Neuronal stem cell (in vitro differentiated cells): ENCODE results near the gene EIF2S3.

Experiments
- DNase-seq: peaks from one replicate; pipeline ENCODE4 v3.0.0-alpha.2; 2013; ENCODE audit warnings: low spot score
- H2AFZ ChIP-seq: one replicate; pipeline ENCODE4 v1.6.1; 2013; ENCODE audit warnings: mild to moderate bottlenecking, low read length, inconsistent platforms
- H2AK5ac ChIP-seq: 2 replicates; pipeline ENCODE4 v1.6.1; 2013; ENCODE audit warnings: low read depth, mild to moderate bottlenecking, inconsistent platforms, low read length, moderate library complexity, mixed read lengths
- H2BK120ac ChIP-seq: 2 replicates; pipeline ENCODE4 v1.6.1; 2013; ENCODE audit warnings: low read depth, mild to moderate bottlenecking, inconsistent platforms, low read length, moderate library complexity, mixed read lengths
- H2BK12ac ChIP-seq: one replicate; pipeline ENCODE4 v1.6.1; 2013; ENCODE audit warnings: low read length, inconsistent platforms
- H2BK15ac ChIP-seq: 2 replicates; pipeline ENCODE4 v1.6.1; 2013; ENCODE audit warnings: mild to moderate bottlenecking, low read length, inconsistent platforms, mixed read lengths
- H2BK5ac ChIP-seq: one replicate; pipeline ENCODE4 v1.6.1; 2013; ENCODE audit warnings: inconsistent platforms, mild to moderate bottlenecking, low read length, moderate library complexity
- H3K14ac ChIP-seq: one replicate; pipeline ENCODE4 v1.6.1; 2013; ENCODE audit warnings: low read length, inconsistent platforms
- H3K18ac ChIP-seq: 2 replicates; pipeline ENCODE4 v1.6.1; 2013; ENCODE audit warnings: low read length, inconsistent platforms
- H3K23ac ChIP-seq: 2 replicates; pipeline ENCODE4 v1.6.1; 2013; ENCODE audit warnings: low read depth, mild to moderate bottlenecking, mixed read lengths, low read length, inconsistent platforms; ENCODE audit not compliant: poor library complexity
- H3K27ac ChIP-seq: replicated peaks from 3 replicates; pipeline ENCODE4 v1.5.1; 2013; ENCODE audit warnings: low read length, inconsistent platforms
- H3K27me3 ChIP-seq, 3 experiments: 2 replicates each; pipeline ENCODE4 v1.6.1; 2013; ENCODE audit warnings: low read length in 3 of 3, mild to moderate bottlenecking in 2 of 3, inconsistent platforms in 1 of 3, low read depth in 1 of 3, mixed read lengths in 1 of 3, moderate library complexity in 1 of 3; ENCODE audit not compliant: control insufficient read depth in 3 of 3, insufficient read depth in 3 of 3
- H3K36me3 ChIP-seq, 2 donors: replicated peaks in 1 of 2; 2 replicates each; pipeline ENCODE4 v1.6.1; 2013; ENCODE audit warnings: low read length in 2 of 2; ENCODE audit not compliant: control insufficient read depth in 2 of 2, insufficient read depth in 2 of 2
- H3K4ac ChIP-seq: 2 replicates; pipeline ENCODE4 v1.6.1; 2013; ENCODE audit warnings: inconsistent platforms, mild to moderate bottlenecking, low read length, moderate library complexity
- H3K4me1 ChIP-seq, 2 donors: 1 replicate in 1 of 2; 2 replicates in 1 of 2; pipeline ENCODE4 v1.6.1; 2013; ENCODE audit warnings: low read length in 2 of 2, low read depth in 1 of 2; ENCODE audit not compliant: control insufficient read depth in 2 of 2, insufficient read depth in 1 of 2
- H3K4me2 ChIP-seq: one replicate; pipeline ENCODE4 v1.6.1; 2013; ENCODE audit warnings: mild to moderate bottlenecking, low read length, inconsistent platforms; ENCODE audit not compliant: insufficient read depth, poor library complexity, severe bottlenecking
- H3K4me3 ChIP-seq, 2 donors: 2 replicates each; pipeline ENCODE4 v1.5.1; 2013; ENCODE audit warnings: low read length in 2 of 2, mild to moderate bottlenecking in 2 of 2, inconsistent platforms in 1 of 2, moderate library complexity in 1 of 2
- H3K79me1 ChIP-seq: one replicate; pipeline ENCODE4 v1.6.1; 2013; ENCODE audit warnings: low read depth, mild to moderate bottlenecking, inconsistent platforms, low read length, moderate library complexity
- H3K9ac ChIP-seq: one replicate; pipeline ENCODE4 v1.6.1; 2013; ENCODE audit warnings: mild to moderate bottlenecking, low read depth, low read length, inconsistent platforms; ENCODE audit not compliant: poor library complexity
- H3K9me3 ChIP-seq, 2 donors: replicated peaks in 1 of 2; 2 replicates each; pipeline versions ENCODE3 to v1.6.1; 2013; ENCODE audit warnings: low read length in 2 of 2, mild to moderate bottlenecking in 2 of 2, inconsistent platforms in 1 of 2, low read depth in 1 of 2, mixed read lengths in 1 of 2, moderate library complexity in 1 of 2; ENCODE audit not compliant: control insufficient read depth in 2 of 2, insufficient read depth in 1 of 2
- H4K8ac ChIP-seq: one replicate; pipeline ENCODE4 v1.6.1; 2013; ENCODE audit warnings: low read depth, mild to moderate bottlenecking, inconsistent platforms, low read length, moderate library complexity
- H4K91ac ChIP-seq: one replicate; pipeline ENCODE4 v1.6.1; 2013; ENCODE audit warnings: low read length, low read depth, mild to moderate bottlenecking, inconsistent platforms; ENCODE audit not compliant: poor library complexity
- WGBS, 2 donors: extraction: QIAGEN DNeasy Blood & Tissue Kit; methylation state at CpG; one replicate each; pipeline ENCODE4 v1.1.7; 2013; ENCODE audit warnings: missing lambda C conversion rate in 2 of 2, mixed read lengths in 1 of 2; ENCODE audit not compliant: insufficient read length in 2 of 2, insufficient replicate concordance in 1 of 2; ENCODE audit errors: extremely low coverage in 2 of 2; 5-methylcytosine and 5-hydroxymethylcytosine counted together

Gene EIF2S3

DNA sequence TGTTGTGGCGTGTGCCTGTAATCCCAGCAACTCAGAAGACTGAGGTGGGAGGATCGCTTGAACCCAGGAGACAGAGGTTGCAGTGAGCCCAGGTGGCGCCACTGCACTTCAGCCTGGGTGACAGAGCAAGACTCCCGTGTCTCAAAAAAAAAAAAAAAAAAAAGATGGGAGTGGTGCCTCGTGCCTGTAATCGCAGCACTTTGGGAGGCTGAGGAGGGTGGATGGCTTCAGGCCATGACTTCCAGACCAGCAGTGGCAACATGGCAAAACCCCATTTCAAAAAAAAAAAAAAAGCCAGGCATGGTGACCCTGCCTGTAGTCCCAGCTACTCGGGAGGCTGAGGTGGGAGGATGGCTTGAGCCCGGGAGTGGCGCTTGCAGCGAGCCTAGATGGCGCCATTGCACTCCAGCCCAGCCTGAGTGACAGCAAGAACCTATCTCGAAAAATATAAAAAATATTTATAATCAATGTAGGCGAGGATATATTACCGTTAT lies 27.0 kb downstream of the EIF2S3 start:
- Histone ChIP-seq H4K91ac (no peak overlapping the region), H3K4ac (no peak overlapping the region), H3K4me3 (no peak overlapping the region), H3K27ac (no peak overlapping the region), H3K27me3 (no peaks in the 10 kb centered on the region), H4K8ac (no peak overlapping the region), H2BK12ac (no peak overlapping the region), H3K4me2 (peak overlapping the region; percentile 18), H2AK5ac (no peak overlapping the region), H3K18ac (no peak overlapping the region), H3K4me1 (no peaks in the 10 kb centered on the region), H2BK120ac (no peak overlapping the region), H3K9me3 (no peaks in the 10 kb centered on the region), H3K9ac (no peak overlapping the region), H2AFZ (no peak overlapping the region), H2BK15ac (no peak overlapping the region), H3K79me1 (no peaks in the 10 kb centered on the region), H2BK5ac (no peak overlapping the region), H3K36me3 (peaks cover 0 to 22% of the 10 kb centered on the region in 2 donors), H3K23ac (no peak overlapping the region), H3K14ac (no peak overlapping the region)
- no CpG with 5 or more reads among the region's 14 CpGs for WGBS, 2 donors
- peak; percentile 3 for DNase-seq

DNA sequence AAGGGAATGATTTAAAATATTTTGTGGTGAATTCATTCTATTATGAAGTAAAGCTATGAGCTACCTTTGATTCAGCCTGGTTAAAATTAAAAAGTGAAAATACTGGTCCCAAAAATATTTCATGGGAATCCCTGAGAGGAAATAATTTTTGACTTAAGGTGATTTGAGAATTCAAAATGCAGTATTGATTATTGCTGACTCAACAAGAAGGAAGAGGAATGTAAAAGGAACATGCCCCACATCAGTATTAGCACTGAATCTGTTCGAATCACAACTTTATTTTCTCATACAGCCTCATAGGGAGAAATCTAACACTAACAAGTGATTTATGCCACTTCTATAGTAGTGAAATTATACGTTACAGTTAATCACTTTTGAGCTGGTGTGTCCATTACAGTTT lies 27.7 kb downstream of the EIF2S3 start:
- no peaks in the 10 kb centered on the region for H3K79me1 ChIP-seq
- no peak overlapping the region for H3K4ac ChIP-seq
- H2BK15ac ChIP-seq = no peak overlapping the region
- H2AFZ ChIP-seq = no peak overlapping the region
- no peak overlapping the region for H4K91ac ChIP-seq
- no peak for DNase-seq
- H3K4me3 ChIP-seq = no peak overlapping the region
- H3K14ac ChIP-seq = no peak overlapping the region
- H3K9me3 ChIP-seq = no peaks in the 10 kb centered on the region
- H3K27me3 ChIP-seq = no peaks in the 10 kb centered on the region
- no peak overlapping the region for H2BK5ac ChIP-seq
- no peak overlapping the region for H3K27ac ChIP-seq
- H2BK120ac ChIP-seq = no peak overlapping the region
- no peaks in the 10 kb centered on the region for H3K4me1 ChIP-seq
- H3K23ac ChIP-seq = no peak overlapping the region
- H3K18ac ChIP-seq = no peak overlapping the region
- peaks cover 0 to 15% of the 10 kb centered on the region in 2 donors for H3K36me3 ChIP-seq
- no peak overlapping the region for H2BK12ac ChIP-seq
- H2AK5ac ChIP-seq = no peak overlapping the region
- no peak overlapping the region for H4K8ac ChIP-seq
- no peak overlapping the region for H3K4me2 ChIP-seq
- H3K9ac ChIP-seq = no peak overlapping the region
- WGBS, 2 donors = no CpG with 5 or more reads among the region's 2 CpGs

DNA sequence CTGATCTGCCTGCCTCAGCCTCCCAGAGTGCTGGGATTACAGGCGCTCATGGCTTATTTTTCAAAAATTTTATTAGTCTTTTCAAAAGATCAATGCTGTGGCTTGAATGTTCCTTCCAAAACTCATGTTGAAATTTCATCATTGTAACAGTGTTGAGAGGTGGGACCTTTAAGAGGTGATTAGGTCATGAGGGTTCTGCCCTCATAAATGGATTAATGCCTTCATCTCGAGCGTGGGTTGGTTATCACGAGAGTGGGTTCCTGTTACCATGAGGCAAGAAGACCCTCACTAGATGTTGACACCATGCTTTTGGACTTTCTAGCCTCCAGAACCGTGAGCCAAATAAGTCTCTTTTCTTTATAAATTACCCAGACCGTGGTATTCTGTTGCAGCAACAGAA lies 30.3 kb downstream of the EIF2S3 start:
- Histone ChIP-seq H3K36me3 (no peaks in the 10 kb centered on the region), H3K23ac (no peak overlapping the region), H2AFZ (no peak overlapping the region), H2BK12ac (no peak overlapping the region), H3K9me3 (no peaks in the 10 kb centered on the region), H2AK5ac (no peak overlapping the region), H3K9ac (no peak overlapping the region), H3K18ac (no peak overlapping the region), H3K4me3 (no peak overlapping the region), H3K27me3 (no peaks in the 10 kb centered on the region), H2BK5ac (no peak overlapping the region), H3K4ac (no peak overlapping the region), H3K27ac (no peak overlapping the region), H2BK120ac (no peak overlapping the region), H3K4me1 (no peaks in the 10 kb centered on the region), H3K79me1 (no peaks in the 10 kb centered on the region), H3K14ac (no peak overlapping the region), H4K8ac (no peak overlapping the region), H3K4me2 (no peak overlapping the region), H2BK15ac (no peak overlapping the region), H4K91ac (no peak overlapping the region)
- DNase-seq = no peak
- no CpG with 5 or more reads among the region's 6 CpGs for WGBS, 2 donors

DNA sequence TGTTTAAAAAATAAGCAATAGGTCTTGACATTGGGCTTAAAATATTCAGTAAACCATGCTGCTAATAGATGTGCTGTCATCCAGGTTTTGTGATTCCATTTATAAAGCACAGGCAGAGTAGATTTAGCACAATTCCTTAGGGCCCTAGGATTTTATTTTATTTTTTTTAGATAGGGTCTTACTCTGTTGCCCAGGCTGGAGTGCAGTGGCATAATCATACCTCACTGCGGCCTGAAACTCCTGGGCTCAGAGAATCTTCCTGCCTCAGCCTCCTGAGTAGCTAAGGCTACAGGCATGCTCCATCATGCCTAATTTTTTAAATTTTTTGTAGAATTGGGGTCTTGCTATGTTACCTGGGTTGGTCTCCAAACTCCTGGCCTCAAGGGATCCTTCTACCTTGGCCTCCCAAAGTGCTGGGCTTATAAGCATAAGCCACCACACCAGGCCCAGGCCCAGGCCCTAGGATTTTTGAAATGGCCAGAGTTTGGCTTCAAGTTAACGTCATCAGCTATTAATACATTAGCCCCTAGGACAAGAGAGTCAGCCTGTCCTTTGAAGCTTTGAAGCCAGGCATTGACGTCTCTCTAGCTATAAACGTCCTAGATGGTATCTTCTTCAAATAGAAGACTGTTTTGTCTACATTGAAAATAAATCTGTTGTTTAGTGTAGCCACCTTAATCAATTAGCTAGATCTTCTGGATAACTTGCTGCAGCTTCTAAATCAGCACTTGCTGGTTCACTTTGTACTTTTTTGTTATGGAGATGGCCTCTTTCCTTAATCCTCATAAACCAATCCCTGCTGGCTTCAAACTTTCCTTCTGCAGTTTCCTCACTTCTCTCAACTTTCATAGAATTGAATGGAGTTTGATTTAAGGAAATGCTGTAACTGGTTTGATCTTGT lies 35.8 kb downstream of the EIF2S3 start:
- no peak overlapping the region for H3K4ac ChIP-seq
- no peak overlapping the region for H2BK15ac ChIP-seq
- no peak overlapping the region for H2AK5ac ChIP-seq
- no peaks in the 10 kb centered on the region for H3K36me3 ChIP-seq
- no peak overlapping the region for H4K91ac ChIP-seq
- H3K4me2 ChIP-seq = no peak overlapping the region
- no peak overlapping the region for H3K9ac ChIP-seq
- H3K27me3 ChIP-seq = no peaks in the 10 kb centered on the region
- H2BK120ac ChIP-seq = no peak overlapping the region
- no peak overlapping the region for H2BK5ac ChIP-seq
- H3K4me3 ChIP-seq = no peak overlapping the region
- no peak overlapping the region for H2BK12ac ChIP-seq
- H2AFZ ChIP-seq = peak overlapping the region; percentile 59
- H3K79me1 ChIP-seq = no peaks in the 10 kb centered on the region
- H3K23ac ChIP-seq = no peak overlapping the region
- H3K9me3 ChIP-seq = no peaks in the 10 kb centered on the region
- H3K27ac ChIP-seq = no peak overlapping the region
- no CpG with 5 or more reads among the region's 4 CpGs for WGBS, 2 donors
- DNase-seq = no peak
- no peak overlapping the region for H3K14ac ChIP-seq
- H3K4me1 ChIP-seq = no peaks in the 10 kb centered on the region
- H3K18ac ChIP-seq = no peak overlapping the region
- H4K8ac ChIP-seq = no peak overlapping the region
